ENCODE results near the gene MSANTD3. TPM values are rescaled to one million over a fixed set of nuclear protein-coding genes. Genes with fewer than 3 reads are reported as not detected.
A peak's percentile ranks its signal among the peaks of the same experiment; 100 is the strongest.

MSANTD3 gene
- total RNA-seq, 1 experiment from 2014 or later = 35.7 TPM

DNA sequence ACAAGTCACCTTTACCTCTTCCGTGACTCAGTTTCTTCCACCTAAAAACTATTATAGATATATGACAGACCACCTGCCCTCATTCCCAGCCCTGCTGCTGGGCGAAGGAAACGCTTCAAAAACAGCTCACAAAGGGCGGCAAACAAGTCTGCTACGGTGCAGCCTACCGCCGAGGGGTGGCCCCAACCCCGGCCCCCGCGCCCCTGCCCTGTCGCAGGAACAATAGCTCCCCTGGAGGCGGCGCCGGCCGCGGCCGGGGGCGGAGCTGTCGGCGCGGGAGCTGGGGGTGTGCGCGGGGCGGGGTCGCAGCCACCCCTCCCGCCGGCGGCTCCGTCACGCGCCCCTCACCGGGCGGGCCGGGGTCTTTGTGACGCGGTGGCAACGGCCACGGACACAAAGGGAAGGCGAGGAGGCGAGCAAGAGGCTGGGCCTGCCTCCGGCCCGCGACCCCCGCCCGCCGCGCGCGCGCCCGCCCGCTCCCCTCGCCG, 45.9 kb downstream of the MSANTD3 start, which contains the start of gene TMEFF1:
TSS of gene TMEFF1 (plus strand) at position 362 of the 488 bp plus-strand sequence. CDS start 396 bp downstream, outside the sequence.
- H3K27me3 ChIP-seq (ENCODE audit: insufficient read depth, low read length) = no peaks in the 10 kb centered on the region
- H3K4me1 ChIP-seq (ENCODE audit: insufficient read depth, low read length) = peaks cover 6% of the 10 kb centered on the region; the same call in 1 of the 2 replicates
- H4K20me1 ChIP-seq (ENCODE audit: control insufficient read depth, insufficient read depth, insufficient read length) = no peaks in the 10 kb centered on the region
- no peak within 1 kb of the TSS for H4K8ac ChIP-seq (replicated peaks; ENCODE audit: insufficient read length, low read depth, low read length)
- no CpG with 5 or more reads among the region's 54 CpGs for WGBS (ENCODE audit: extremely low coverage, insufficient read length, low lambda C conversion rate)
- no peak within 1 kb of the TSS for H4K91ac ChIP-seq (ENCODE audit: insufficient read length, low read depth, low read length)
- no peak within 1 kb of the TSS for H2AK5ac ChIP-seq (ENCODE audit: insufficient read length, low read length)
- no peak within 1 kb of the TSS for H3T11ph ChIP-seq (ENCODE audit: low read length)
- H3K9me3 ChIP-seq (ENCODE audit: control insufficient read depth, low read depth, low read length) = no peaks in the 10 kb centered on the region
- peaks cover 36 to 43% of the 10 kb centered on the region in 2 experiments for H3K4me1 Mint-ChIP-seq
- peaks cover 19% of the 10 kb centered on the region; the same call in 1 of the 2 replicates for H3K79me2 ChIP-seq (ENCODE audit: insufficient read depth, low read length)
- no peaks in the 10 kb centered on the region for H3K27me3 Mint-ChIP-seq (ENCODE audit: low read depth)
- peak; percentile 88 for DNase-seq
- H3K14ac ChIP-seq (ENCODE audit: insufficient read depth, low read length) = peak within 1 kb of the TSS; percentile 95
- no peak within 1 kb of the TSS for H2BK15ac ChIP-seq (ENCODE audit: low read depth, low read length)
- peak within 1 kb of the TSS; percentile 82 to 95 for H3K4me3 Mint-ChIP-seq
- H2BK12ac ChIP-seq (ENCODE audit: insufficient read length, low read depth, low read length) = no peak within 1 kb of the TSS
- H4K5ac ChIP-seq (ENCODE audit: insufficient read length, low read depth, low read length) = no peak within 1 kb of the TSS
- H3K27ac Mint-ChIP-seq = peak within 1 kb of the TSS; percentile 90 to 96 (median 95)
- H2AFZ ChIP-seq (ENCODE audit: low read length) = no peak within 1 kb of the TSS
- H3K4me2 ChIP-seq (ENCODE audit: insufficient read depth, insufficient read length, low read length) = peak within 1 kb of the TSS; percentile 93
- peaks cover 1 to 9% (median 2%) of the 10 kb centered on the region in 3 experiments; a peak in 4 of 7 replicates for H3K36me3 Mint-ChIP-seq (ENCODE audit: insufficient read depth in 1 of 3, low read depth in 3 of 3)
- no peak within 1 kb of the TSS for H2BK5ac ChIP-seq (ENCODE audit: insufficient read length, low read length)
- H3K18ac ChIP-seq (ENCODE audit: insufficient read length, low read depth, low read length) = peak within 1 kb of the TSS; percentile 81
- no peaks in the 10 kb centered on the region for H3K79me1 ChIP-seq (ENCODE audit: insufficient read depth, low read depth, low read length, poor library complexity, severe bottlenecking)
- no peaks in the 10 kb centered on the region; a peak in 1 of 5 replicates for H3K9me3 Mint-ChIP-seq
- peak within 1 kb of the TSS; percentile 63 for H3K9ac ChIP-seq (ENCODE audit: extremely low read depth, insufficient read length, low read length)
- no peak within 1 kb of the TSS for H3K27ac ChIP-seq (ENCODE audit: insufficient read length, low read depth, low read length)
- H3K23ac ChIP-seq (ENCODE audit: insufficient read length, low read depth, low read length) = no peak within 1 kb of the TSS
- peaks cover 12% of the 10 kb centered on the region for H3K23me2 ChIP-seq (ENCODE audit: insufficient read length, low read depth, low read length, poor library complexity, severe bottlenecking)
- no peak within 1 kb of the TSS for H2BK20ac ChIP-seq (ENCODE audit: low read depth, low read length, poor library complexity, severe bottlenecking)
- no peak within 1 kb of the TSS; the same call in 1 of the 2 replicates for H3K4ac ChIP-seq (ENCODE audit: low read depth, low read length)
- H3K56ac ChIP-seq (ENCODE audit: insufficient read length, low read depth, low read length) = no peak within 1 kb of the TSS
- H2BK120ac ChIP-seq (ENCODE audit: low read depth, low read length, poor library complexity, severe bottlenecking) = no peak within 1 kb of the TSS
- TF ChIP-seq CTCF (conservative IDR thresholded peaks at IDR 0.05) = peak; percentile 27; the same call in 1 of the 3 replicates
